Neural progenitor cell (in vitro differentiated cells): ENCODE data around the gene ABCG8. TPM values are rescaled to one million over a fixed set of nuclear protein-coding genes. Genes with fewer than 3 reads are reported as not detected.

Experiments used
- DNase-seq: peaks from one replicate; pipeline ENCODE4 v3.0.0-alpha.2; 2016; ENCODE audit warnings: low spot score
- H2AFZ ChIP-seq: fragments of 200-600 bp; sonication (generic); replicated peaks from 2 replicates; pipeline ENCODE4 v1.6.1; 2016; ENCODE audit warnings: antibody characterized with exemption
- H3F3A ChIP-seq: fragments of 200-600 bp; sonication (generic); 2 replicates; pipeline ENCODE4 v1.6.1; 2016; ENCODE audit warnings: antibody characterized with exemption, low read depth
- H3K27ac ChIP-seq: fragments of 200-600 bp; sonication (generic); 2 replicates; pipeline ENCODE4 v1.5.1; 2016; ENCODE audit warnings: mild to moderate bottlenecking
- H3K27me3 ChIP-seq: fragments of 200-600 bp; sonication (generic); 2 replicates; pipeline ENCODE4 v1.6.1; 2016; ENCODE audit warnings: mild to moderate bottlenecking, moderate library complexity
- H3K36me3 ChIP-seq: fragments of 200-600 bp; sonication (generic); 2 replicates; pipeline ENCODE4 v1.5.1; 2016
- H3K4me1 ChIP-seq: fragments of 200-600 bp; sonication (generic); 2 replicates; pipeline ENCODE4 v1.6.1; 2016; ENCODE audit warnings: mixed run types
- H3K4me2 ChIP-seq: fragments of 200-600 bp; sonication (generic); 2 replicates; pipeline ENCODE4 v1.6.1; 2016
- H3K4me3 ChIP-seq: fragments of 200-600 bp; sonication (generic); 2 replicates; pipeline ENCODE4 v1.5.1; 2016
- H3K79me2 ChIP-seq: fragments of 200-600 bp; sonication (generic); 2 replicates; pipeline ENCODE4 v1.6.1; 2016; ENCODE audit warnings: low read depth
- H3K9ac ChIP-seq: fragments of 200-600 bp; sonication (generic); 2 replicates; pipeline ENCODE4 v1.6.1; 2016
- H3K9me3 ChIP-seq: fragments of 200-600 bp; sonication (generic); 2 replicates; pipeline ENCODE4 v1.5.1; 2016; ENCODE audit warnings: low read depth
- H4K20me1 ChIP-seq: fragments of 200-600 bp; sonication (generic); 2 replicates; pipeline ENCODE4 v1.6.1; 2016; ENCODE audit warnings: low read depth
- H3K27ac Mint-ChIP-seq: 3 replicates; pipeline ENCODE4 v1.8.0; 2021; ENCODE audit warnings: mixed read lengths
- H3K27me3 Mint-ChIP-seq: 2 replicates; pipeline ENCODE4 v1.8.0; 2022; ENCODE audit warnings: low read depth, mild to moderate bottlenecking, inconsistent platforms, moderate library complexity, mixed read lengths; ENCODE audit not compliant: insufficient read depth
- H3K36me3 Mint-ChIP-seq: 3 replicates; pipeline ENCODE4 v1.8.0; 2021; ENCODE audit warnings: mixed read lengths
- H3K4me1 Mint-ChIP-seq: 3 replicates; pipeline ENCODE4 v1.8.0; 2021; ENCODE audit warnings: mixed read lengths
- H3K4me3 Mint-ChIP-seq: 3 replicates; pipeline ENCODE4 v1.8.0; 2021; ENCODE audit warnings: mild to moderate bottlenecking, moderate library complexity, mixed read lengths
- H3K9me3 Mint-ChIP-seq: 3 replicates; pipeline ENCODE4 v1.8.0; 2020; ENCODE audit warnings: mixed read lengths
- CTCF ChIP-seq: fragments of 200-600 bp; sonication (generic); IDR thresholded peaks from 2 replicates; pipeline ENCODE4 v1.5.1; 2017; ENCODE audit warnings: antibody characterized with exemption, mild to moderate bottlenecking
- EZH2 ChIP-seq: fragments of 200-600 bp; sonication (generic); IDR thresholded peaks from 2 replicates; pipeline ENCODE4 v1.6.1; 2017; ENCODE audit warnings: antibody characterized with exemption, mild to moderate bottlenecking, moderate library complexity
- EZH2phosphoT487 ChIP-seq: fragments of 200-600 bp; sonication (generic); IDR thresholded peaks from 2 replicates; pipeline ENCODE4 v1.6.1; 2017; ENCODE audit warnings: antibody characterized with exemption
- total RNA-seq: library from RNA; depleted of rRNA; stranded (reverse); fragments of >200 nt; gene quantifications from 2 replicates; pipeline ENCODE4 v1.2.3, GENCODE V29; 2015; ENCODE audit warnings: low replicate concordance

Gene ABCG8
- total RNA-seq, 1 donor from 2014 or later: not detected

DNA sequence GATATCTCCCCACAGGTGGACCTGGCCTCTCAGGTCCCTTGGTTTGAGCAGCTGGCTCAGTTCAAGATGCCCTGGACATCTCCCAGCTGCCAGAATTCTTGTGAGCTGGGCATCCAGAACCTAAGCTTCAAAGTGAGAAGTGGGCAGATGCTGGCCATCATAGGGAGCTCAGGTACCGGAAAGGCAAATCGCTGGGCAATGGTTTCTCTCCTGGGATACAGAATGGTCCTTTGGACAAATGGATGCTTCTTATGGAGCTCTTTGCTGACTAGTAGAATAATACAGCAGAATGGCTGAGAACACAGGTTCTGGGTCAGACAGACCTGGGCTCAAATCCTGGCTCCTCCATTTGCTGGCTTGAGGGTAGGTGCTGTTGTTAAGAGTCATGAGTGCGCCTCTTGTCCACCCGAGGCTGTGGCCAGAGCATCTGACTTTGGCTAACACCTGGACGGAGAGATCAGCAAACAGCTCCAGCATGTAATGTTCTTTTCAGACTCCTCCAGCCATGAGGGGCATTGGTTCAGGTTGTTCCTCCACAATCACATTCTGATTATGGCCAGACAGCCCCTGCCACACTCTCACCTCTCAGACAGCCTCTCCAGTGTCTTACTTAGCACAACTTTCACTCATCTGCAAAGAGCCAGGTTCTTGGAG lies 7.5 kb downstream of the ABCG8 start:
- Histone ChIP-seq H4K20me1 (no peaks in the 10 kb centered on the region), H2AFZ (no peak overlapping the region), H3K4me2 (no peak overlapping the region), H3K27ac (no peak overlapping the region), H3K4me3 (no peak overlapping the region), H3K4me1 (no peaks in the 10 kb centered on the region), H3K9ac (no peak overlapping the region), H3K9me3 (no peaks in the 10 kb centered on the region), H3K79me2 (no peaks in the 10 kb centered on the region), H3K36me3 (no peaks in the 10 kb centered on the region), H3K27me3 (no peaks in the 10 kb centered on the region), H3F3A (no peaks in the 10 kb centered on the region)
- Mint-ChIP-seq H3K9me3 (no peaks in the 10 kb centered on the region), H3K36me3 (no peaks in the 10 kb centered on the region), H3K27me3 (no peaks in the 10 kb centered on the region), H3K27ac (no peak overlapping the region), H3K4me3 (no peak overlapping the region), H3K4me1 (no peaks in the 10 kb centered on the region)
- DNase-seq: no peak
- TF ChIP-seq CTCF: no peak
- TF ChIP-seq EZH2phosphoT487: no peak
- TF ChIP-seq EZH2: no peak

DNA sequence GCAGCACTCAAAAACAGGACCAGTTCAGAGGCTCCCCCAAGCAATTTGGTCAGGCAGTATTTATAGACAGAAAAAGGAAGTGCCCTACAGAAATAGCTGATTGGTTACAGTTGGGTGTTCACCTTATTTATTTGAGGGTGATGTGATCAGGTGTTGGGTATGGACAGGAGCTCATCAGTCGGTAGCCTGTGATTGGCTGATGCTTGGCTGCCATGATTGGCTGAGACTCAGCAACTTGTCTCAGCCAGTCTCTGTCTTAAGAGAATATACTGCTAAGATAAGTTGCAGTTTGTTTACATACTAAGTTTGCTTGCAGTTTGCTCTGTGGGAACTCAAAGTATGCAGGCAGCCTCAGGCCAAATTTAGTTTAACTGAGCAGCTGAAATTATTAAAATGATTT lies 9.4 kb downstream of the ABCG8 start:
- no peak overlapping the region for H3K27ac ChIP-seq
- H3K27ac Mint-ChIP-seq: no peak overlapping the region
- H3K27me3 Mint-ChIP-seq: no peaks in the 10 kb centered on the region
- H3K79me2 ChIP-seq: no peaks in the 10 kb centered on the region
- no peaks in the 10 kb centered on the region for H3F3A ChIP-seq
- TF ChIP-seq CTCF: no peak
- no peak for TF ChIP-seq EZH2
- TF ChIP-seq EZH2phosphoT487: no peak
- no peaks in the 10 kb centered on the region for H3K9me3 Mint-ChIP-seq
- H3K9ac ChIP-seq: no peak overlapping the region
- no peaks in the 10 kb centered on the region for H4K20me1 ChIP-seq
- H3K4me2 ChIP-seq: no peak overlapping the region
- no peak for DNase-seq
- no peak overlapping the region for H3K4me3 Mint-ChIP-seq
- peak overlapping the region; percentile 18 for H2AFZ ChIP-seq
- no peaks in the 10 kb centered on the region for H3K36me3 ChIP-seq
- no peaks in the 10 kb centered on the region for H3K4me1 Mint-ChIP-seq
- H3K4me3 ChIP-seq: no peak overlapping the region
- H3K36me3 Mint-ChIP-seq: no peaks in the 10 kb centered on the region
- no peaks in the 10 kb centered on the region for H3K27me3 ChIP-seq
- no peaks in the 10 kb centered on the region for H3K4me1 ChIP-seq
- no peaks in the 10 kb centered on the region for H3K9me3 ChIP-seq

- no peak overlapping the region for H3K9ac ChIP-seq
- H3K36me3 ChIP-seq: no peaks in the 10 kb centered on the region
- Mint-ChIP-seq H3K4me3 (no peak overlapping the region), H3K36me3 (no peaks in the 10 kb centered on the region), H3K27ac (no peak overlapping the region), H3K27me3 (peaks cover 3% of the 10 kb centered on the region), H3K9me3 (no peaks in the 10 kb centered on the region), H3K4me1 (no peaks in the 10 kb centered on the region)
- H3K27ac ChIP-seq: no peak overlapping the region
- no peak overlapping the region for H3K4me2 ChIP-seq
- TF ChIP-seq EZH2phosphoT487 (no peak), EZH2 (no peak), CTCF (no peak)
- H3F3A ChIP-seq: no peaks in the 10 kb centered on the region
- H3K9me3 ChIP-seq: no peaks in the 10 kb centered on the region
- H3K27me3 ChIP-seq: peaks cover 18% of the 10 kb centered on the region
- H4K20me1 ChIP-seq: no peaks in the 10 kb centered on the region
- H3K4me3 ChIP-seq: no peak overlapping the region
- H3K4me1 ChIP-seq: no peaks in the 10 kb centered on the region
- DNase-seq: no peak
- no peak overlapping the region for H2AFZ ChIP-seq
- H3K79me2 ChIP-seq: no peaks in the 10 kb centered on the region
Measured at GRCh38 chr2:43851011-43851980, 12.5 kb downstream of the ABCG8 start.
